Measurements from ENCODE around the gene DCST1. TPM values are rescaled to one million over a fixed set of nuclear protein-coding genes. Genes with fewer than 3 reads are reported as not detected.

DCST1 gene
- total and polyA plus RNA-seq, 7 donors: 0.12 to 0.34 TPM; not detected in 5

GRCh38 chr1:155079210-155079486 is 45.5 kb downstream of the DCST1 start:
- H3K9me3 ChIP-seq: no peaks in the 10 kb centered on the region
- H3K27me3 ChIP-seq (ENCODE audit: insufficient read depth in 3 of 3, low read length in 2 of 3): peaks cover 0 to 53% (median 27%) of the 10 kb centered on the region in 3 donors
- H3K27ac ChIP-seq: no peak overlapping the region
- TF ChIP-seq CTCF (IDR thresholded peaks at IDR 0.05): no peak
- intact Hi-C loops (cut with DNase I): no loop called here
- peak overlapping the region; percentile 64 for H3K4me3 ChIP-seq
- WGBS, 3 donors: 2 to 4% (median 3%) methylated on average over 10 of the region's 10 CpGs
- peaks cover 20% of the 10 kb centered on the region for H3K4me1 ChIP-seq
- DNase-seq: no peak
- no peaks in the 10 kb centered on the region for H3K36me3 ChIP-seq (ENCODE audit: insufficient read depth in 1 of 2, low read depth in 1 of 2)
- ATAC-seq: peak in 2 of 4 donors; percentile 2 to 9

- peaks cover 24% of the 10 kb centered on the region for H3K4me1 ChIP-seq
- intact Hi-C loops (cut with DNase I): loop anchor here (5.0 kb wide), 2 partner anchors 37 to 107 kb away; partner anchors contain the start of genes CKS1B (in 1 of the 2) and SHC1 (in 1 of the 2)
- H3K27me3 ChIP-seq (ENCODE audit: insufficient read depth in 3 of 3, low read length in 2 of 3): peaks cover 0 to 53% (median 27%) of the 10 kb centered on the region in 3 donors
Measured at GRCh38 chr1:155079487-155080311, 46.1 kb downstream of the DCST1 start.

GRCh38 chr1:155080312-155081228 is 46.9 kb downstream of the DCST1 start:
- 0 to 1% (median 0%) methylated on average over 27 to 71 of the region's 71 CpGs for WGBS, 3 donors
- Histone ChIP-seq H3K27me3 (ENCODE audit: insufficient read depth in 3 of 3, low read length in 2 of 3) (peaks cover 0 to 53% (median 27%) of the 10 kb centered on the region in 3 donors), H3K9me3 (no peaks in the 10 kb centered on the region), H3K4me3 (peak overlapping the region; percentile 64), H3K4me1 (peaks cover 25% of the 10 kb centered on the region), H3K27ac (no peak overlapping the region), H3K36me3 (ENCODE audit: insufficient read depth in 1 of 2, low read depth in 1 of 2) (no peaks in the 10 kb centered on the region)
- ATAC-seq (no peak), DNase-seq (no peak)
- intact Hi-C loops (cut with DNase I): loop anchor here (5.0 kb wide), 2 partner anchors 38 to 108 kb away; partner anchors contain the start of genes CKS1B (in 1 of the 2) and SHC1 (in 1 of the 2)
- TF ChIP-seq CTCF (IDR thresholded peaks at IDR 0.05): no peak

More at GRCh38 chr1:155079487-155080311, 46.1 kb downstream of the DCST1 start:
- H3K9me3 ChIP-seq: no peaks in the 10 kb centered on the region
- ATAC-seq (peak in 1 of 4 donors; percentile 5), DNase-seq (no peak)
- no peak overlapping the region for H3K27ac ChIP-seq
- no peak for TF ChIP-seq CTCF (IDR thresholded peaks at IDR 0.05)
- 1 to 2% (median 2%) methylated on average over 54 to 67 of the region's 67 CpGs for WGBS, 3 donors
- no peaks in the 10 kb centered on the region for H3K36me3 ChIP-seq (ENCODE audit: insufficient read depth in 1 of 2, low read depth in 1 of 2)
- peak overlapping the region; percentile 64 for H3K4me3 ChIP-seq

- Histone ChIP-seq H3K27ac (no peak overlapping the region), H3K9me3 (no peaks in the 10 kb centered on the region), H3K36me3 (ENCODE audit: insufficient read depth in 1 of 2, low read depth in 1 of 2) (no peaks in the 10 kb centered on the region), H3K4me3 (peak overlapping the region; percentile 64), H3K27me3 (ENCODE audit: insufficient read depth in 3 of 3, low read length in 2 of 3) (peaks cover 0 to 53% (median 27%) of the 10 kb centered on the region in 3 donors), H3K4me1 (peaks cover 28% of the 10 kb centered on the region)
- DNase-seq: no peak
- 4 to 5% (median 5%) methylated on average over 60 to 68 of the region's 68 CpGs for WGBS, 3 donors
- no peak for TF ChIP-seq CTCF (IDR thresholded peaks at IDR 0.05)
- intact Hi-C loops (cut with DNase I): loop anchor here (5.0 kb wide), 2 partner anchors 39 to 109 kb away; partner anchors contain the start of genes CKS1B (in 1 of the 2) and SHC1 (in 1 of the 2)
- ATAC-seq: no peak
Measured at GRCh38 chr1:155081472-155082300, 48.1 kb downstream of the DCST1 start.

Data from psoas muscle (tissue), 8 donors.